GM18517 (cell line): Measurements from ENCODE around the gene ABCG8.

ENCODE experiments used
- ATAC-seq: cut with Tn5 transposase; IDR thresholded peaks from one replicate; pipeline ENCODE4 v1.9.1; 2021; ENCODE audit warnings: mild to moderate bottlenecking, moderate library complexity; ENCODE audit not compliant: unreplicated experiment

Gene ABCG8

DNA sequence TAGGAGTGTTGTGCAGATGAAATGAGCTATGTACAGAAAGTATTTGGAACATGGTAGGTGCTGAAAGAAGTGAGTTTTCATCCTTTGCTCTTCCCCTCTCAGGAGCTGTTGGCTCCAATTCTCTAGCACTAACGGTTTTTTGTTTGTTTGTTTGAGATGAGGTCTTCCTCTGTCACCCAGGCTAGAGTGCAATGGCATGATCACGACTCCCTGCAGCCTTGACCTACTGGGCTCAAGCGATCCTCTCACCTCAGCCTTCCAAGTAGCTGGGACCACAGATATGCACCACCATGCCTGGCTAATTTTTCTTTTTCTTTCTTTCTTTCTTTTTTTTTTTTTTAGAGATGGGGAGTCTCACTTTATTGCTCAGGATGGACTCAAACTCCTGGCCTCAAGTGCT is 12.9 kb upstream of the ABCG8 start:
- ATAC-seq = no peak

DNA sequence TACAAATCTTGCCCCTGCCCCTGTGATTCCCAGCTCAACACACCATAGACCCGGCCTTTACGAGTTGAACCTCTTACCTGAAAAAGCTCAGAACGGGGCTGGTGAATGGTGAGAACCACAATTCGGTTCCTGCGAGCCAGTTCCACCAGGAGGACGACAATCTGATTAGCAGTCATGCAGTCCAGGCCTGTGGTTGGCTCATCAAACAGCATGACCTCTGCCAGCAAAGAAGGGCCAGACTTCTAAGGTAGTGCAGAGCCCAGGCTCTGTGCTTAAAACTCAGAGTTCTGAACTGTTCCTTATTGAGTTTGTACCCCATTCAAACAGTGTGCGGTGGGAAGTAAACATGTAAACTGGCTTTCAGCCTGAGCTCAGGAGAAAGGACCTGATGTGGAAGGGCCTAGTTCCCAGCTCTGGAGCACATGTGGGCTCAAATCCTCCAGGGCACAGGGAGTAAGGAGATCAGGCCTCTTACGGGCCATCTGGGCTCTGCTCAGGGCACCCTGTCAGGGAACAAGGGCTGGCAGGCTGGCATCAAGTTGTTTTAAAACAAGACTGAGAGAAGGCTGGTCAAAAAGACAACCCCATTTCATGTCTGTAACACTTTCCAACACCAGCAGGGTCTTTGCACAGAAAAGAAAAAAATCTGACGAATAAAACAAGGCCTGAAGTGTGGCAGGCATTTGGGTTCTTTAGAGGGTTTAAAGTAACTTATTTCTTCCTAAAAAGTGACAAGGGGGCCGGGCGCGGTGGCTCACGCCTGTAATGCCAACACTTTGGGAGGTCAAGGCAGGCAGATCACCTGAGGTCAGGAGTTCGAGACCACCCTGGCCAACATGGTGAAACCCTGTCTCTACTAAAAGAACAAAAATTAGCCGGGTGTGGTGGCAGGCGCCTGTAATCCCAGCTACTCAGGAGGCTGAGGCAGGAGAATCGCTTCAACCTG is 12.2 kb upstream of the ABCG8 start:
- no peak for ATAC-seq

DNA sequence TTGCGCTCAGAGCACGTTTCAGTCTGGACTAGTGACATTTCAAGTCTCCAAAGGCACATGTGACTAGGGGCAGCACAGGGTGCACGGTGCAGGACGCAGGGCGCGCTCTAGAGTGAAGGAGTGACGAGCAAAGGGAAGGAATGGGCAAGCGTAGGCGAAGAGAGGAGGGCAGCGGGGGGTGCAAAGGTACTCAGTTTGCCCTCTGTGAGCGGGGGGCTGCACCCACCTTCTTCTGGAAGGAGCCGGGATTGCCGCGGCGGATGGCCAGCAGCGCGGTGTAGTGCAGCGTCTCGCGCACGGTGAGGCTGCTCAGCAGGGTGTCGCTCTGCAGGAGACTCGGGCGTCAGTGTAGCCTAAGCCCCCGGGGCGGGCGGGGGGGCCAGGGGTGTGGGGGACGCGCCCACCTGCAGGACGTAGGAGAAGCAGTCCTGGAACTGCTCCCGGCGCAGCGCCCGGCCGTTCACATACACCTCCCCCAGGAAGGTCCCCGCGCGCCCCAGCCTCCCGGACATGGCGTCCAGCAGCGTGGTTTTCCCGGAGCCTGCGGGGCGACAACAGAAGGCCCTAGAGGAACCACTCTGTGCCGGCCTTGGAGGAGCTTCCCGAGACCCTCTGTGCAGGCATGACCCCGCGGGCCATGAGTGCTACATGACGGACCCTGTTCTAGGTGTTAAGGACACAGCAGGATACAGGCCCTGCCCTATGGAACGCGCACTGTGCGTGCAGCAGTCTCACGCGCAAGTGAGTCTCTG is 7.1 kb upstream of the ABCG8 start:
- no peak for ATAC-seq

DNA sequence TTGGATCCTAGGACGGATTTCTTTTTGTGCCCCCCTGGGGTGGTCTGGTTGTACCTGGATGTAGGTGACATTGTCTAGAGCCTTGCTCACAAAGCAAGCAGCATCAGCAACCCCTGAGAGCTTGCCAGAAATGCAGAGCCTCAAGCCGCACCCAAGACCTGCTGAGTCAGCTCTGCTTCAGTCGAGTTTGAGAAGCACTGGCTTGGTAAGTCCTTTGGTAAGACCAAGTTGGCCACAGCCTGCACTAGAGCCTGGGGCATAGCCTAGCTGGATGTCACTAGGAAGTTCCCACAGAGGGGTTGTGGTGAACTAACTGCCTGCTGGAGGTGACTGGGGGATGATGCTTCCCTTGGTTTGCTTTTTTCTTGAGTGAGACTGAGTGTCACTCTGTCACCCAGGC is 6.3 kb upstream of the ABCG8 start:
- ATAC-seq = no peak

DNA sequence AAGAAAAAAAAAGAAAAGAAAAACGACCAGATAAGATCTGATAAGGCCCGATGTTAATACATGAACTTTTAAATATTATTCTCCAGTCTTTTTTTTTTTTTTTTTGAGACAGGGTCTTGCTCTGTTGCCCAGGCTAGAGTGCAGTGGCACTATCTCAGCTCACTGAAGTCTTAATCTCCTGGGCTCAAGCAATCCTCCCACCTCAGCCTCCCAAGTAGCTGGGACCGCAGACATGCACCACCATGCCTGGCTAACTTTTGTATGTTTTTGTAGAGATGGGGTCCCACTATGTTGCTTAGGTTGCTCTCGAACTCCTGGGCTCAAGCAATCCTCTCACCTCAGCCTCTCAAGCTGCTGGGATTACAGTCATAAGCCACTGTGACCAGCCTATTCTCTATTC is 1.7 kb upstream of the ABCG8 start:
- no peak for ATAC-seq

DNA sequence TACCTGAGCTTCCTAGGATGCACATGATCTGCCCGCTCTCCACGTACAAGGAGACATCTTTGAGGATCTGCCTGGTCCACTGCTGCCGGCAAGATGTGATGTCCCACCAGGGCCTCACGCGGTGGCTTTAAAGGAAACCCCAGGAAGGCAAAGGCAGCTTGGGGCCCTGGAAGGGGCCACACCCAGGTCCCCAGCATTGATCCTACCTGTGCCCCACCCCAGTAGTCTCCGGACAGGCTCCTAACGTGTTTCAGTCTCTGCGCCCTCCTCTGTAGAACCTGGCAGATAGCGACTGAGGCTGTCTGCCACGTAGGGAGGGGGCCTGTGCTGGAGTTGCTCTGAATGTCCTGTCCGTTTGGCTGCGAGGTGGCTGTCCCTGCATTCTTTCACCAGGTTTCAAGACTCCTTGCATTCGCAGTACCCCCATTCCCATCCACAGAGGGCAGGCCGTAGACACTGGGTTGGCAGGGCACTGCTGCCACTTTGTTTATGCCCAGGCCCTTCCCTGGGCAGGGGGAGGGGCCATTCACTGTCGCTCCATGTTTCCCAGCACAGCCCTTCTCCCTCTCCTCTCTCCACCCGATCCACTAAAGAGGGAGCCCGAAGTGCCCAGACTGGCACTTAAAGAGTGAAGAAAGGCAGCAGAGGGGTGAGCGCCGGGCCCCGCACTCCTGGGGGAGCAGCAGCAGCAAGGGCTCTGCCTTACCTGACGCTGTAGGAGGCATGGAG is 776 bp upstream of the ABCG8 start:
- no peak for ATAC-seq

DNA sequence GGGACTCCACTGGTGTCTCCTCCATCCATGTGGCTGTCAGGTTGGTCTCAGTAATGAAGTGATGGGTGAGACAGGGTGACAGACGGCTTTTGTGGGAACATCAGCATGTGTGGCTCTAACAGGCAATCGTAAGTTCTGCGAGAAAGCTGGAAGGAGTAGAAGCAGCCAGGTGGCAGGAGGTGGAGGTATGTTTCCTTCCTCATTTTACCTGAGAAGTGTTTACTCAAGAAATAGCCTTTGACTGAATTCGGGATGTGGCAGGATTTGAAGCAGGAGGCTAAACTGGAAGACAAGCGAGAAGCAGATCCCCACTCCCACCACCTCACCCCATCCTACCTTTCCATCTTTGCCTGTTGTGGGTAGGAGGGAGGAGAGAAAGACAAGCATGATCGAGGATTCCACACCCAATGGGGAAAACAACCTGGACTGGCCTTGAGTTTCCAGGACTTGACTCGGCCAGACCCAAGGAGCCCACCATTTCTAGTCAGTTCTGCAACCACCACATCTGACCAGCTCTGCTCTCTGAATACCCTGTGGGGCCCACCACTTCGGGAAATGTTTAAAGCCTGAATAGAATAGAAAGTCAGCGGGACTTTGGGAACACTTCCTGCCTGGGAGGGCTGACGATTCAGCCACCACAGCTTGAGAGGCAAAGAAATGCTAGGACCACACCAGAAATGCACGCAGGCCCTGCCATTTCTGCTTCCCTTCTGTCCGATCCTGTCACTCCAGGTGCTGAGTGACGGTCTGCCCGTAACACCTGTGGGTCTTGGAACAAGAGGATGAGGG is 1.2 kb downstream of the ABCG8 start:
- no peak for ATAC-seq

DNA sequence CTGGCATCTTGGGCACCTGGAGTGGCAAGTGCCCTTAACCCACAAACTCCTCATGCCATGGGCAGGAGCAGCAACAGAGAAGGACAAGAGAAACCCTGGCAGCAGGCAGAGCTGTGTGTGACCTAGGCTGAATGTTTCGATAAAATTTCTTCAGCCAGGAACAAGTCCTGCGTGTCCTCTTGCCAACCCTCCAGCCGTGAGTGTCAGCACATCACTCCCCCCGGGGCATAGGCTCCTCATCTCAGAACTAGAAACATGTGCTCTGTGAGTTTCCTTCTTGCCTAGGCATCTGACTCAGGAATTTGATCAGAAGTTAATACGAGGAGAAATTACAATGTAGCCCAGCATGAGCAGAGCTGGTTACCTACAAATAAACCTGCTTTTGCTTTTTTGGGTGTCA is 2.2 kb downstream of the ABCG8 start:
- no peak for ATAC-seq

DNA sequence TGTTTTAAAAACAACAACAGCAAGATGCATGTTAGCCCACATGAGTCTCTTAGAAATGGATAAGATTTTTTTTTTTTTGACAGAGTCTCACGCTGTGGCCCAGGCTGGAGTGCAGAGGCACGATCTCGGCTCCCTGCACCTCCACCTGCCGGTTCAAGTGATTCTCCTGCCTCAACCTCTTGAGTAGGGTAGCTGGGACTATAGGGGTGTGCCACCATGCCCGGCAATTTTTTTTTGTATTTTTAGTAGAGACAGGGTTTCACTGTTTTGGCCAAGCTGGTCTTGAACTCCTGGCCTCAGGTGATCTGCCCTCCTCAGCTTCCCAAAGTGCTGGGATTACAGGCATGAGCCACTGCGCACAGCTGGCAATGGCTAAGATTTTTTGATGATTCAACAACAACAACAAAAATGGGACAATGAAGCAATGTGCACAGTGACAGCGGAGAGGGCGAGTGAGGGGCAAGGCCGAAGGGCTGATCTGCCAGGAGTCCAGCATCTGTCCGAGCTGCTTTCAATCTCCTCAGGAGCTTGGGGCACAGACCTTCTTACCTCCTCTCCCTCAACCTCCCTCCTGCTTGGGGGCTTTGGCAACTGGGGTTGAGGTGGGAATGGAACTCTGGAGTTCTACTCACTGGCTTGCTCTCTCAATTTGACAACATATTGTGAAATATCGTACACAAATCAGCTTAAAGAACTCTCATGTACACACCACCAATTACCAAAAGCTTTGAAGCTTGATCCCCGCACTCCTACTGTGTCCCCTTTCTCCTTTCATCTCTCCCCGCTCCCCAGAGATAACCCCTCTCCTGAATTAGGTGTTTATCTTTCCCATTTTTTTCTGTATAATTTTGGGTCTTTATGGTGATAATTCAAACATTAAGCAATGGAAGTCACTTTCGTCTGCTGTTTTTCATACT is 3.4 kb downstream of the ABCG8 start:
- ATAC-seq = no peak

DNA sequence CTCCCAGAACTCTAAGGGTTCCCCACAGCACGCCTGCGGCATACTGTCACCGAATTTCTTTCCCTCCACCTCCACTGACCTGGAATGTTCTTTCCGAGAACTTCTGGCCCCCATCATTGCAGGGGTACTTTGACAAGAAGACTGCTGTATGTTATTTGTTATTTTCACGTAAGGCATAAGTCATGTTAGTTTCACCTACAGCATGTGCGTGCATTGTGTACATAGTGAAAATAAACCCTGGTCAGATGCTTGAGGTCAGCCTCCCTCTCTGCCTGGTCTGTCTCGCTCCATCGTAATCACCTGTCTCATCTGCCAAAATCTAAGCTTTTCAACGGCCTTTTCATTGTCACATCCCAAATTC is 4.1 kb downstream of the ABCG8 start:
- ATAC-seq = no peak

DNA sequence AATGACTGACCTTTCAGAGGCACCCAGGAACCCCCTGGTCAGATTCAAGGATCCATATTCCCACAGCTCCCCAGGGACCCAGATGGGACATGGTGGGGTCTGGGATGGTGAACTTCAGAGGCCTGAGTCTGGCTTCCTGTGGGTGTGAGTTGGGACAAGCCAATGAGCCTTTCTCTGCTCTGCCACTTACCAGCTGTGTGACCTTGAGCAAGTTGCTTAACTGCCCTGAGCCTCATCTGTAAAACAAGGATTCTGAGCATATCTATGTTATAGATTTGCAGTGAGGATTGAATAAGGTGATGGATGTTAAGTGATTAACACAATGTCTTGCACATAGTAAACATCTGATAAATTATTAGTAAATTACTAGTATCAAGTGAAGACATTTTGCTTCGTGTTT is 6.4 kb downstream of the ABCG8 start:
- no peak for ATAC-seq

DNA sequence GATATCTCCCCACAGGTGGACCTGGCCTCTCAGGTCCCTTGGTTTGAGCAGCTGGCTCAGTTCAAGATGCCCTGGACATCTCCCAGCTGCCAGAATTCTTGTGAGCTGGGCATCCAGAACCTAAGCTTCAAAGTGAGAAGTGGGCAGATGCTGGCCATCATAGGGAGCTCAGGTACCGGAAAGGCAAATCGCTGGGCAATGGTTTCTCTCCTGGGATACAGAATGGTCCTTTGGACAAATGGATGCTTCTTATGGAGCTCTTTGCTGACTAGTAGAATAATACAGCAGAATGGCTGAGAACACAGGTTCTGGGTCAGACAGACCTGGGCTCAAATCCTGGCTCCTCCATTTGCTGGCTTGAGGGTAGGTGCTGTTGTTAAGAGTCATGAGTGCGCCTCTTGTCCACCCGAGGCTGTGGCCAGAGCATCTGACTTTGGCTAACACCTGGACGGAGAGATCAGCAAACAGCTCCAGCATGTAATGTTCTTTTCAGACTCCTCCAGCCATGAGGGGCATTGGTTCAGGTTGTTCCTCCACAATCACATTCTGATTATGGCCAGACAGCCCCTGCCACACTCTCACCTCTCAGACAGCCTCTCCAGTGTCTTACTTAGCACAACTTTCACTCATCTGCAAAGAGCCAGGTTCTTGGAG is 7.5 kb downstream of the ABCG8 start:
- ATAC-seq = no peak

DNA sequence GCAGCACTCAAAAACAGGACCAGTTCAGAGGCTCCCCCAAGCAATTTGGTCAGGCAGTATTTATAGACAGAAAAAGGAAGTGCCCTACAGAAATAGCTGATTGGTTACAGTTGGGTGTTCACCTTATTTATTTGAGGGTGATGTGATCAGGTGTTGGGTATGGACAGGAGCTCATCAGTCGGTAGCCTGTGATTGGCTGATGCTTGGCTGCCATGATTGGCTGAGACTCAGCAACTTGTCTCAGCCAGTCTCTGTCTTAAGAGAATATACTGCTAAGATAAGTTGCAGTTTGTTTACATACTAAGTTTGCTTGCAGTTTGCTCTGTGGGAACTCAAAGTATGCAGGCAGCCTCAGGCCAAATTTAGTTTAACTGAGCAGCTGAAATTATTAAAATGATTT is 9.4 kb downstream of the ABCG8 start:
- no peak for ATAC-seq

DNA sequence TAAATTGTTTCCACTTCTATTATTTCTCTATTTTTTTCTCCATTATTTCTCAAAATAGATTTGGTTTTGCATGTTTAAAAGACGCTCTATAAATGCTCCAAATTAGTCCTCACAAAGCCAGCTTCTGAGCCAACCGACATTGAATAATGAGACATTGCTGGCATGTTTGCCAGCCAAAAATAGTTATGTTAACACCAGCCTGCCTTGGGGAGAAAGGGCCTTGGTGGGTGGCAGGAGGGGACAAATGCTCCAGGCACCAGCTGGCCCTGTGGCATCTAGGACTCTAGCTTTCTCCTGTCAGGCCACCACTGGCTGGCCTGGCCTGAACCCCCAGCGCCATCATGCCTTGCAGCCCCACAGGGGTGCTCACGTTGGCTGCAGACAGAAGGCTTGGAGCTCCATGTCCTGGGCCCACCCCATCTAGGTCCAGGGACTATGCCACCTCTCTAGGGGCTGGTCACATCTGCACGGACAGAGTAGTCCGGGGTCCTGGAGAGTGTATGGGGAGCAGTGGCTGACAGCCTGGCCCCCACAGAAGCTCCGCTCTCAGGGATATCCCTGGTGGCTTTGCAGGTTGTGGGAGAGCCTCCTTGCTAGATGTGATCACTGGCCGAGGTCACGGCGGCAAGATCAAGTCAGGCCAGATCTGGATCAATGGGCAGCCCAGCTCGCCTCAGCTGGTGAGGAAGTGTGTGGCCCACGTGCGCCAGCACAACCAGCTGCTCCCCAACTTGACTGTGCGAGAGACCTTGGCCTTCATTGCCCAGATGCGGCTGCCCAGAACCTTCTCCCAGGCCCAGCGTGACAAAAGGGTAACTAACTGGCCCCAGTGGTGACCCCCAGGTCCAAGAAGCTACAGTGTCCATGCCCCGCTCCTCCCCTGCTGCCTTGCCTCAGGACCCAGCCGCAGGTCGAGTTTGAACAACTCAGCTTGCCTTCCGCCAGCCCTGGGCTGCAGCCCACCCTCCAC is 12.5 kb downstream of the ABCG8 start:
- no peak for ATAC-seq

DNA sequence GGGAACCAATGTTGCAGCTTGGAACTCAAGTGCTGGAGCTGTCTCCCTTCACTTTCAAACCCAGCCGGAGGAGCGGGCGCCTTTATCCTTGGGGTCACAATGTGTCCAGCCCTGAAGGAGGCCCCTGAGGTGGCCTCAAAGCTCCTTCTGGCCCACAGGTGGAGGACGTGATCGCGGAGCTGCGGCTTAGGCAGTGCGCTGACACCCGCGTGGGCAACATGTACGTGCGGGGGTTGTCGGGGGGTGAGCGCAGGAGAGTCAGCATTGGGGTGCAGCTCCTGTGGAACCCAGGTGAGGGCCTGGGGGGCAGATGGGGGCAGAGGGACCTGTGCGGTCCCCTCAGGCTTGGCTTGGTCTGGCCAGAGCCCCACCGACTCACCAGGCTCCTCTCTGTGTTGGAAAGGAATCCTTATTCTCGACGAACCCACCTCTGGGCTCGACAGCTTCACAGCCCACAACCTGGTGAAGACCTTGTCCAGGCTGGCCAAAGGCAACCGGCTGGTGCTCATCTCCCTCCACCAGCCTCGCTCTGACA is 13.5 kb downstream of the ABCG8 start:
- no peak for ATAC-seq

DNA sequence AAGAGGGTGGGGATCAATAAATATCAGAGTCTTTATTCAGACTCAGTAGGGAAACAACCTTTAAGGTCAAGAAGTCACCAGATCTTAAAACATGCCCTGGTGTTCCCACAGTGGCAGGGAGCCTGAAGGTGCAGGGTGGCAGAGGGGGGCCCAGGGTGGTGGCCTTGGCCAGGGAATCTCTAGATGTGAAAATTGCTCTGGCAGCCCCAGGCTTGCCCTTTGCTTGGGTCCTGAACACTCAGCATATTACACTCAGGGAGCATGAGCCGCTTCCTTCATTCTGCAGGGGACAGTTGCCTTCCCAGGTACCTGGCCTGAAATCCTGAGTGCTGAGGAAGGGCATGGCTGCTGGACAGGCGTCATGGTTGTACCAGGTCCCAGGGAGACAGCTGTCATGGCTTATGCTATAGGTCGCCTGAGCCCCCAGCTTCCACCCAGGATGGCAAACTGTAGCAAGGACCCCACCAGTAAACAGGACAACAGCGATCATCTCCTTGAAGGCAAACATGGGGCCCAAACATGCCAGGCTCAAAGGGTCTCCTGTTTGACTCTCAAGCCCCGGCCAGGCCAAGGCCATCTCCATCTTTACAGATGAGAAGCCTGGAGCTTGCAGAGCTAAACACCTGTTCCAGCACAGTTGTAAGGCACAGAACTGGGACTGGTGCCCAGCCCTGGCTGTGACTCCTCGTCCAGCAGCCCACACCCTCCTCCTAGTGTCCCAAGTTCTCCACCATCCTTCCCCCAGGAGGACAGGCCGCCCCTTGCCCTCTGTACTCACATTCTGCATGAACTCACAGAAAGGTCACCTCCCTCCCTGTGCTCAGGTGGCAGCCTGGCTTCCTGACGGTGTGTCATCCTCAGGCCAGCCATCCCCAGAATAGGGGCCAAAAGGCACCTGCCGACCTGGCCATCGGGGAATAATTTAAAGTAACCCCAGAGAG is 14.6 kb downstream of the ABCG8 start:
- no peak for ATAC-seq

DNA sequence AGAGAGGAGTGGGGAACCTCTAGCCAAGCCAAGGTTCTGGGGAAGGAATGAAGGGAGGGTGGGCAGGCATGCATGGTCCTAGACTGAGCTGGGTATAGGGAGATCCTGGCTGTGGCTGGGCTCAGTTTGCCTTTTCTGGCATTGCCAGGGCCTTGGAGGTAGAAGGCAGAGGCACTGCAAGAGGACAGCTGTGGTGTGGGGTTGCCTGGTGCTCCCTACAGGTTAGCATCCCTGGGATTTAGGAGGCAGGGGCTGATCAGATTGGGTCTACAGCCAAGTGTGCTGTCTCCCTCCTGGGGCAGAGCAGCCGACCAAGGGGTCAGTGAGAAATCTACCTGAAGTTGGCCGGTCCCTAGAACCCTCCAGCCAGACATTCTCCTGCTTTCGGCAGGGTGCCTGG is 15.9 kb downstream of the ABCG8 start:
- ATAC-seq = no peak
